Tibial artery (tissue), 4 donors: ENCODE results near the gene LSMEM2.

Experiments used
- DNase-seq, 2 donors: peaks; one replicate each; pipeline ENCODE4 v3.0.0-alpha.2; 2019
- H3K27ac ChIP-seq, 2 donors: fragments of 200-600 bp; sonication (generic) in 1 of 2; 1 replicate in 1 of 2; 2 replicates in 1 of 2; pipeline ENCODE4 v1.5.1; 2018 to 2019; ENCODE audit warnings: mild to moderate bottlenecking in 1 of 2
- H3K27me3 ChIP-seq, 2 donors: fragments of 200-600 bp; sonication (generic) in 1 of 2; one replicate each; pipeline versions ENCODE4 v1.5.1 to v1.6.0; 2016 to 2019
- H3K36me3 ChIP-seq, 3 donors: fragments of 200-600 bp; sonication (generic) in 2 of 3; one replicate each; pipeline ENCODE4 v1.5.1; 2016 to 2019; ENCODE audit warnings: mild to moderate bottlenecking in 2 of 3
- H3K4me1 ChIP-seq, 4 donors: fragments of 200-600 bp; sonication (generic) in 2 of 4; 1 replicate in 3 of 4; 2 replicates in 1 of 4; pipeline ENCODE4 v1.5.1; 2016 to 2019
- H3K4me3 ChIP-seq, 2 donors: fragments of 200-600 bp; sonication (generic) in 1 of 2; 1 replicate in 1 of 2; 2 replicates in 1 of 2; pipeline ENCODE4 v1.5.1; 2018 to 2019; ENCODE audit warnings: mild to moderate bottlenecking in 2 of 2
- H3K9me3 ChIP-seq, 3 donors: fragments of 200-600 bp; sonication (generic) in 1 of 3; one replicate each; pipeline ENCODE4 v1.5.1; 2016 to 2019
- intact Hi-C: fragments of 100-400 bp; cut with DNase I; formaldehyde crosslinking; loops from one replicate; pipeline ENCODE4 v1.15.0; 2023; ENCODE audit warnings: low total_unique reads
- TF ChIP-seq, protein P1 (sequence below), 2 experiments: fragments of 200-600 bp in 1 of 2; fragments of 450-650 bp in 1 of 2; IDR thresholded peaks; one replicate each; pipeline ENCODE4 v1.5.1; 2017 to 2019; ENCODE audit warnings: antibody characterized with exemption in 2 of 2, mild to moderate bottlenecking in 1 of 2, moderate library complexity in 1 of 2

LSMEM2 gene

GRCh38 chr3:50325497-50326181 is 46.8 kb downstream of the LSMEM2 start:
- Histone ChIP-seq H3K27me3 (no peaks in the 10 kb centered on the region), H3K27ac (no peak overlapping the region), H3K4me1 (peaks cover 0 to 46% (median 26%) of the 10 kb centered on the region in 4 donors), H3K9me3 (no peaks in the 10 kb centered on the region), H3K36me3 (peaks cover 16 to 38% (median 31%) of the 10 kb centered on the region in 3 donors), H3K4me3 (no peak overlapping the region)
- intact Hi-C loops, result no loop called here
- peak in 1 of 2 donors; percentile 56 for DNase-seq
- TF ChIP-seq, protein P1, sequence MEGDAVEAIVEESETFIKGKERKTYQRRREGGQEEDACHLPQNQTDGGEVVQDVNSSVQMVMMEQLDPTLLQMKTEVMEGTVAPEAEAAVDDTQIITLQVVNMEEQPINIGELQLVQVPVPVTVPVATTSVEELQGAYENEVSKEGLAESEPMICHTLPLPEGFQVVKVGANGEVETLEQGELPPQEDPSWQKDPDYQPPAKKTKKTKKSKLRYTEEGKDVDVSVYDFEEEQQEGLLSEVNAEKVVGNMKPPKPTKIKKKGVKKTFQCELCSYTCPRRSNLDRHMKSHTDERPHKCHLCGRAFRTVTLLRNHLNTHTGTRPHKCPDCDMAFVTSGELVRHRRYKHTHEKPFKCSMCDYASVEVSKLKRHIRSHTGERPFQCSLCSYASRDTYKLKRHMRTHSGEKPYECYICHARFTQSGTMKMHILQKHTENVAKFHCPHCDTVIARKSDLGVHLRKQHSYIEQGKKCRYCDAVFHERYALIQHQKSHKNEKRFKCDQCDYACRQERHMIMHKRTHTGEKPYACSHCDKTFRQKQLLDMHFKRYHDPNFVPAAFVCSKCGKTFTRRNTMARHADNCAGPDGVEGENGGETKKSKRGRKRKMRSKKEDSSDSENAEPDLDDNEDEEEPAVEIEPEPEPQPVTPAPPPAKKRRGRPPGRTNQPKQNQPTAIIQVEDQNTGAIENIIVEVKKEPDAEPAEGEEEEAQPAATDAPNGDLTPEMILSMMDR (IDR thresholded peaks at IDR 0.05), result no peak

- H3K9me3 ChIP-seq, result no peaks in the 10 kb centered on the region
- intact Hi-C loops, result no loop called here
- peaks cover 0 to 46% (median 26%) of the 10 kb centered on the region in 4 donors for H3K4me1 ChIP-seq
- H3K36me3 ChIP-seq, result peaks cover 22 to 43% (median 36%) of the 10 kb centered on the region in 3 donors
- no peak overlapping the region for H3K4me3 ChIP-seq
- TF ChIP-seq, protein P1 (IDR thresholded peaks at IDR 0.05), result no peak
- H3K27me3 ChIP-seq, result no peaks in the 10 kb centered on the region
- H3K27ac ChIP-seq, result no peak overlapping the region
- DNase-seq, result peak in 1 of 2 donors; percentile 65
These were observed 47.3 kb downstream of the LSMEM2 start for GRCh38 chr3:50326182-50326541.

GRCh38 chr3:50327129-50327528 is 48.2 kb downstream of the LSMEM2 start:
- H3K9me3 ChIP-seq, result no peaks in the 10 kb centered on the region
- intact Hi-C loops, result no loop called here
- H3K27me3 ChIP-seq, result no peaks in the 10 kb centered on the region
- H3K27ac ChIP-seq, result peak overlapping the region; percentile 88 to 95
- peak overlapping the region; percentile 92 to 100 for H3K4me3 ChIP-seq
- TF ChIP-seq, protein P1 (IDR thresholded peaks at IDR 0.05), result no peak
- DNase-seq, result no peak
- H3K36me3 ChIP-seq, result peaks cover 30 to 53% (median 46%) of the 10 kb centered on the region in 3 donors
- peaks cover 0 to 38% (median 21%) of the 10 kb centered on the region in 4 donors for H3K4me1 ChIP-seq

- no peaks in the 10 kb centered on the region for H3K27me3 ChIP-seq
- peak; percentile 98 to 99 for DNase-seq
- H3K4me3 ChIP-seq, result peak within 1 kb of the TSS; percentile 92 to 100
- intact Hi-C loops, result no loop called here
- peaks cover 30 to 56% (median 49%) of the 10 kb centered on the region in 3 donors for H3K36me3 ChIP-seq
- H3K27ac ChIP-seq, result peak within 1 kb of the TSS; percentile 88 to 95
- TF ChIP-seq, protein P1 (IDR thresholded peaks at IDR 0.05), result no peak
- peaks cover 0 to 32% (median 20%) of the 10 kb centered on the region in 4 donors for H3K4me1 ChIP-seq
- no peaks in the 10 kb centered on the region for H3K9me3 ChIP-seq
These were observed 49.2 kb downstream of the LSMEM2 start, which contains the start of gene TUSC2 for GRCh38 chr3:50327943-50328691. Gene TUSC2 (minus strand): TSS chr3:50328223. CDS start chr3:50328099, 124 bp downstream.

- Histone ChIP-seq H3K27ac (no peak overlapping the region), H3K4me3 (no peak overlapping the region), H3K9me3 (no peaks in the 10 kb centered on the region), H3K36me3 (peaks cover 30 to 47% (median 44%) of the 10 kb centered on the region in 3 donors), H3K27me3 (no peaks in the 10 kb centered on the region), H3K4me1 (peaks cover 0 to 50% (median 38%) of the 10 kb centered on the region in 4 donors)
- TF ChIP-seq, protein P1 (IDR thresholded peaks at IDR 0.05), result no peak
- DNase-seq, result no peak
- intact Hi-C loops, result no loop called here
These were observed 51.4 kb downstream of the LSMEM2 start for GRCh38 chr3:50330330-50330729.
